ENCODE data around the gene RELN. TPM values are rescaled to one million over a fixed set of nuclear protein-coding genes. Genes with fewer than 3 reads are reported as not detected.

Gene RELN
- total and polyA plus RNA-seq, 5 donors from 2014 or later: not detected

- Mint-ChIP-seq H3K4me3 (no peak overlapping the region), H3K27ac (no peak overlapping the region), H3K36me3 (no peaks in the 10 kb centered on the region), H3K4me1 (no peaks in the 10 kb centered on the region), H3K27me3 (no peaks in the 10 kb centered on the region), H3K9me3 (peaks cover 0 to 19% (median 3%) of the 10 kb centered on the region in 7 donors)
- Histone ChIP-seq H3K27ac (ENCODE audit: insufficient read depth, low read length, poor library complexity, severe bottlenecking) (no peak overlapping the region), H3K9me3 (ENCODE audit: control insufficient read depth in 2 of 2, low read length in 2 of 2) (no peaks in the 10 kb centered on the region), H3K4me3 (ENCODE audit: low read depth, low read length) (no peak overlapping the region), H3K36me3 (ENCODE audit: control insufficient read depth, insufficient read depth, low read length) (no peaks in the 10 kb centered on the region), H3K27me3 (ENCODE audit: control insufficient read depth, insufficient read depth, low read length) (no peaks in the 10 kb centered on the region), H3K4me1 (ENCODE audit: control insufficient read depth, insufficient read depth, low read length, poor library complexity, severe bottlenecking) (no peaks in the 10 kb centered on the region)
- DNase-seq (no peak), ATAC-seq (ENCODE audit: low read depth in 2 of 2) (no peak)
Observed at GRCh38 chr7:103887050-103887449, 102.4 kb downstream of the RELN start.

GRCh38 chr7:103879928-103880600 is 109.4 kb downstream of the RELN start:
- no peaks in the 10 kb centered on the region for H3K36me3 ChIP-seq (ENCODE audit: control insufficient read depth, insufficient read depth, low read length)
- H3K4me3 Mint-ChIP-seq: no peak overlapping the region
- H3K4me1 Mint-ChIP-seq: no peaks in the 10 kb centered on the region
- no peak overlapping the region for H3K27ac ChIP-seq (ENCODE audit: insufficient read depth, low read length, poor library complexity, severe bottlenecking)
- no peaks in the 10 kb centered on the region for H3K9me3 ChIP-seq (ENCODE audit: control insufficient read depth in 2 of 2, low read length in 2 of 2)
- no peak for DNase-seq
- no peak overlapping the region for H3K27ac Mint-ChIP-seq
- H3K27me3 Mint-ChIP-seq: no peaks in the 10 kb centered on the region
- no peaks in the 10 kb centered on the region for H3K27me3 ChIP-seq (ENCODE audit: control insufficient read depth, insufficient read depth, low read length)
- no peak overlapping the region for H3K4me3 ChIP-seq (ENCODE audit: low read depth, low read length)
- ATAC-seq (ENCODE audit: low read depth in 2 of 2): no peak
- H3K9me3 Mint-ChIP-seq: peaks cover 0 to 19% (median 5%) of the 10 kb centered on the region in 7 donors
- H3K4me1 ChIP-seq (ENCODE audit: control insufficient read depth, insufficient read depth, low read length, poor library complexity, severe bottlenecking): no peaks in the 10 kb centered on the region
- H3K36me3 Mint-ChIP-seq: no peaks in the 10 kb centered on the region

GRCh38 chr7:103879411-103879810 is 110.0 kb downstream of the RELN start:
- Histone ChIP-seq H3K27ac (ENCODE audit: insufficient read depth, low read length, poor library complexity, severe bottlenecking) (no peak overlapping the region), H3K4me1 (ENCODE audit: control insufficient read depth, insufficient read depth, low read length, poor library complexity, severe bottlenecking) (no peaks in the 10 kb centered on the region), H3K27me3 (ENCODE audit: control insufficient read depth, insufficient read depth, low read length) (no peaks in the 10 kb centered on the region), H3K9me3 (ENCODE audit: control insufficient read depth in 2 of 2, low read length in 2 of 2) (no peaks in the 10 kb centered on the region), H3K36me3 (ENCODE audit: control insufficient read depth, insufficient read depth, low read length) (no peaks in the 10 kb centered on the region), H3K4me3 (ENCODE audit: low read depth, low read length) (no peak overlapping the region)
- ATAC-seq (ENCODE audit: low read depth in 2 of 2) (no peak), DNase-seq (no peak)
- Mint-ChIP-seq H3K36me3 (no peaks in the 10 kb centered on the region), H3K27ac (no peak overlapping the region), H3K27me3 (no peaks in the 10 kb centered on the region), H3K9me3 (peaks cover 0 to 16% (median 5%) of the 10 kb centered on the region in 7 donors), H3K4me1 (no peaks in the 10 kb centered on the region), H3K4me3 (no peak overlapping the region)

GRCh38 chr7:103877565-103877964 is 111.9 kb downstream of the RELN start:
- H3K4me3 Mint-ChIP-seq: no peak overlapping the region

GRCh38 chr7:103875718-103876117 is 113.7 kb downstream of the RELN start:
- H3K36me3 ChIP-seq (ENCODE audit: control insufficient read depth, insufficient read depth, low read length): no peaks in the 10 kb centered on the region
- ATAC-seq (ENCODE audit: low read depth in 2 of 2) (no peak), DNase-seq (no peak)
- H3K4me1 Mint-ChIP-seq: no peaks in the 10 kb centered on the region
- H3K36me3 Mint-ChIP-seq: no peaks in the 10 kb centered on the region
- H3K27me3 Mint-ChIP-seq: no peaks in the 10 kb centered on the region
- H3K27ac ChIP-seq (ENCODE audit: insufficient read depth, low read length, poor library complexity, severe bottlenecking): no peak overlapping the region
- no peaks in the 10 kb centered on the region for H3K27me3 ChIP-seq (ENCODE audit: control insufficient read depth, insufficient read depth, low read length)
- peaks cover 0 to 5% (median 0%) of the 10 kb centered on the region in 7 donors for H3K9me3 Mint-ChIP-seq
- H3K27ac Mint-ChIP-seq: no peak overlapping the region
- H3K9me3 ChIP-seq (ENCODE audit: control insufficient read depth in 2 of 2, low read length in 2 of 2): no peaks in the 10 kb centered on the region
- H3K4me3 ChIP-seq (ENCODE audit: low read depth, low read length): no peak overlapping the region
- no peak overlapping the region for H3K4me3 Mint-ChIP-seq
- H3K4me1 ChIP-seq (ENCODE audit: control insufficient read depth, insufficient read depth, low read length, poor library complexity, severe bottlenecking): no peaks in the 10 kb centered on the region

More at GRCh38 chr7:103877565-103877964, 111.9 kb downstream of the RELN start:
- H3K27ac ChIP-seq (ENCODE audit: insufficient read depth, low read length, poor library complexity, severe bottlenecking): no peak overlapping the region
- no peaks in the 10 kb centered on the region for H3K4me1 ChIP-seq (ENCODE audit: control insufficient read depth, insufficient read depth, low read length, poor library complexity, severe bottlenecking)
- no peaks in the 10 kb centered on the region for H3K36me3 ChIP-seq (ENCODE audit: control insufficient read depth, insufficient read depth, low read length)
- H3K9me3 ChIP-seq (ENCODE audit: control insufficient read depth in 2 of 2, low read length in 2 of 2): no peaks in the 10 kb centered on the region
- H3K27ac Mint-ChIP-seq: no peak overlapping the region
- no peaks in the 10 kb centered on the region for H3K4me1 Mint-ChIP-seq
- no peaks in the 10 kb centered on the region for H3K36me3 Mint-ChIP-seq
- no peak overlapping the region for H3K4me3 ChIP-seq (ENCODE audit: low read depth, low read length)
- DNase-seq: no peak
- no peaks in the 10 kb centered on the region for H3K27me3 ChIP-seq (ENCODE audit: control insufficient read depth, insufficient read depth, low read length)
- H3K27me3 Mint-ChIP-seq: no peaks in the 10 kb centered on the region
- peaks cover 0 to 5% (median 1%) of the 10 kb centered on the region in 7 donors for H3K9me3 Mint-ChIP-seq
- no peak for ATAC-seq (ENCODE audit: low read depth in 2 of 2)

GRCh38 chr7:103871473-103871872 is 118.0 kb downstream of the RELN start:
- DNase-seq (no peak), ATAC-seq (ENCODE audit: low read depth in 2 of 2) (no peak)
- no peak overlapping the region for H3K4me3 ChIP-seq (ENCODE audit: low read depth, low read length)
- no peak overlapping the region for H3K27ac ChIP-seq (ENCODE audit: insufficient read depth, low read length, poor library complexity, severe bottlenecking)
- H3K36me3 ChIP-seq (ENCODE audit: control insufficient read depth, insufficient read depth, low read length): no peaks in the 10 kb centered on the region
- Mint-ChIP-seq H3K4me3 (no peak overlapping the region), H3K27me3 (peaks cover 6% of the 10 kb centered on the region), H3K4me1 (no peaks in the 10 kb centered on the region), H3K36me3 (no peaks in the 10 kb centered on the region), H3K9me3 (no peaks in the 10 kb centered on the region), H3K27ac (no peak overlapping the region)
- H3K9me3 ChIP-seq (ENCODE audit: control insufficient read depth in 2 of 2, low read length in 2 of 2): no peaks in the 10 kb centered on the region
- no peaks in the 10 kb centered on the region for H3K27me3 ChIP-seq (ENCODE audit: control insufficient read depth, insufficient read depth, low read length)
- H3K4me1 ChIP-seq (ENCODE audit: control insufficient read depth, insufficient read depth, low read length, poor library complexity, severe bottlenecking): no peaks in the 10 kb centered on the region

GRCh38 chr7:103870664-103871063 is 118.8 kb downstream of the RELN start:
- Mint-ChIP-seq H3K4me3 (no peak overlapping the region), H3K4me1 (no peaks in the 10 kb centered on the region), H3K9me3 (no peaks in the 10 kb centered on the region), H3K27me3 (peaks cover 6% of the 10 kb centered on the region), H3K27ac (no peak overlapping the region), H3K36me3 (no peaks in the 10 kb centered on the region)
- H3K36me3 ChIP-seq (ENCODE audit: control insufficient read depth, insufficient read depth, low read length): no peaks in the 10 kb centered on the region
- ATAC-seq (ENCODE audit: low read depth in 2 of 2) (no peak), DNase-seq (no peak)
- no peak overlapping the region for H3K27ac ChIP-seq (ENCODE audit: insufficient read depth, low read length, poor library complexity, severe bottlenecking)
- H3K4me1 ChIP-seq (ENCODE audit: control insufficient read depth, insufficient read depth, low read length, poor library complexity, severe bottlenecking): no peaks in the 10 kb centered on the region
- H3K9me3 ChIP-seq (ENCODE audit: control insufficient read depth in 2 of 2, low read length in 2 of 2): no peaks in the 10 kb centered on the region
- no peak overlapping the region for H3K4me3 ChIP-seq (ENCODE audit: low read depth, low read length)
- no peaks in the 10 kb centered on the region for H3K27me3 ChIP-seq (ENCODE audit: control insufficient read depth, insufficient read depth, low read length)

GRCh38 chr7:103867874-103868273 is 121.6 kb downstream of the RELN start:
- no peaks in the 10 kb centered on the region for H3K9me3 ChIP-seq (ENCODE audit: control insufficient read depth in 2 of 2, low read length in 2 of 2)
- Mint-ChIP-seq H3K9me3 (peaks cover 0 to 2% (median 0%) of the 10 kb centered on the region in 7 donors), H3K27me3 (peaks cover 6% of the 10 kb centered on the region), H3K4me3 (no peak overlapping the region), H3K4me1 (no peaks in the 10 kb centered on the region), H3K27ac (no peak overlapping the region), H3K36me3 (no peaks in the 10 kb centered on the region)
- H3K4me3 ChIP-seq (ENCODE audit: low read depth, low read length): no peak overlapping the region
- H3K27me3 ChIP-seq (ENCODE audit: control insufficient read depth, insufficient read depth, low read length): no peaks in the 10 kb centered on the region
- ATAC-seq (ENCODE audit: low read depth in 2 of 2) (no peak), DNase-seq (no peak)
- H3K4me1 ChIP-seq (ENCODE audit: control insufficient read depth, insufficient read depth, low read length, poor library complexity, severe bottlenecking): no peaks in the 10 kb centered on the region
- no peaks in the 10 kb centered on the region for H3K36me3 ChIP-seq (ENCODE audit: control insufficient read depth, insufficient read depth, low read length)
- no peak overlapping the region for H3K27ac ChIP-seq (ENCODE audit: insufficient read depth, low read length, poor library complexity, severe bottlenecking)

Measured in CD4-positive, CD25-positive, alpha-beta regulatory T cell (primary cell).